H1 (cell line): ENCODE results near the gene TMEM120A. TPM values are rescaled to one million over a fixed set of nuclear protein-coding genes. Genes with fewer than 3 reads are reported as not detected.

Source experiments
- CTCF ChIA-PET: fragments of 300-600 bp; sonication (Branson Sonifier 250); formaldehyde crosslinking; loops from one replicate; lab custom pipeline; 2021; ENCODE audit not compliant: partially characterized antibody; lab: Charles Lee
- POLR2A ChIA-PET: fragments of 300-600 bp; sonication (Branson Sonifier 250); formaldehyde crosslinking; loops from one replicate; lab custom pipeline; 2021; ENCODE audit warnings: inconsistent platforms; ENCODE audit not compliant: partially characterized antibody; lab: Charles Lee
- DNase-seq, 2 experiments: peaks; one replicate each; pipeline versions ENCODE4 v3.0.0 to v3.0.0-alpha.2; 2010 to 2022; ENCODE audit warnings: low spot score in 2 of 2, low read depth in 1 of 2, mixed read lengths in 1 of 2
- FAIRE-seq: peaks from 2 replicates; lab custom pipeline; 2011; peaks lifted over from hg19 to GRCh38; lab: Jason Lieb, UNC
- H2AFZ ChIP-seq: 2 replicates; pipeline ENCODE4 v1.8.1; 2012; ENCODE audit warnings: low read length, inconsistent platforms
- H2AK5ac ChIP-seq: 2 replicates; pipeline ENCODE4 v1.6.1; 2013; ENCODE audit warnings: low read depth, low read length
- H2BK120ac ChIP-seq: replicated peaks from 2 replicates; pipeline ENCODE3; 2013; ENCODE audit warnings: low read depth, low read length, inconsistent platforms
- H2BK12ac ChIP-seq: 2 replicates; pipeline ENCODE4 v1.6.1; 2013; ENCODE audit warnings: low read depth, low read length
- H2BK15ac ChIP-seq: 2 replicates; pipeline ENCODE4 v1.6.1; 2013; ENCODE audit warnings: low read length
- H2BK20ac ChIP-seq: 2 replicates; pipeline ENCODE4 v1.6.1; 2013; ENCODE audit warnings: low read length
- H2BK5ac ChIP-seq: 2 replicates; pipeline ENCODE4 v1.6.1; 2013; ENCODE audit warnings: low read depth, low read length
- H3K14ac ChIP-seq: 2 replicates; pipeline ENCODE4 v1.6.1; 2013; ENCODE audit warnings: inconsistent platforms; ENCODE audit not compliant: insufficient read length
- H3K18ac ChIP-seq: 2 replicates; pipeline ENCODE4 v1.6.1; 2013; ENCODE audit warnings: low read length; ENCODE audit errors: extremely low read depth
- H3K23ac ChIP-seq: 2 replicates; pipeline ENCODE4 v1.6.1; 2013; ENCODE audit warnings: inconsistent platforms; ENCODE audit not compliant: insufficient read length
- H3K23me2 ChIP-seq: 2 replicates; pipeline ENCODE4 v1.6.1; 2013; ENCODE audit warnings: low read depth, low read length
- H3K27ac ChIP-seq: 2 replicates; pipeline ENCODE4 v1.6.1; 2011; ENCODE audit warnings: low read depth, low read length, inconsistent platforms
- H3K27me3 ChIP-seq, 4 experiments: replicated peaks in 1 of 4; 1 replicate in 1 of 4; 2 replicates in 3 of 4; pipeline versions ENCODE4 v1.6.1 to v1.8.1; 2011 to 2013; ENCODE audit warnings: low read length in 3 of 4, mild to moderate bottlenecking in 3 of 4, inconsistent platforms in 2 of 4, mixed read lengths in 2 of 4, moderate library complexity in 1 of 4; ENCODE audit not compliant: control insufficient read depth in 3 of 4, insufficient read depth in 3 of 4; ENCODE audit errors: extremely low read depth in 1 of 4
- H3K36me3 ChIP-seq, 4 experiments: 2 replicates each; pipeline versions ENCODE4 v1.6.1 to v1.8.1; 2011 to 2013; ENCODE audit warnings: mild to moderate bottlenecking in 4 of 4, low read length in 3 of 4, moderate library complexity in 2 of 4, control low read depth in 1 of 4, inconsistent platforms in 1 of 4; ENCODE audit not compliant: insufficient read depth in 4 of 4, control insufficient read depth in 2 of 4
- H3K4ac ChIP-seq: replicated peaks from 2 replicates; pipeline ENCODE3; 2013; ENCODE audit warnings: low read length, low read depth, mixed read lengths, inconsistent platforms; ENCODE audit not compliant: insufficient read length
- H3K4me1 ChIP-seq, 4 experiments: replicated peaks in 1 of 4; 1 replicate in 1 of 4; 2 replicates in 3 of 4; pipeline versions ENCODE4 v1.6.1 to v1.8.1; 2011 to 2013; ENCODE audit warnings: low read length in 3 of 4, inconsistent platforms in 2 of 4, mixed read lengths in 1 of 4; ENCODE audit not compliant: insufficient read depth in 4 of 4, control insufficient read depth in 3 of 4
- H3K4me2 ChIP-seq, 2 experiments: 2 replicates each; pipeline versions ENCODE4 v1.6.1 to v1.8.1; 2011 to 2013; ENCODE audit warnings: low read depth in 2 of 2, low read length in 2 of 2, control low read depth in 1 of 2, inconsistent platforms in 1 of 2, mild to moderate bottlenecking in 1 of 2; ENCODE audit not compliant: insufficient read depth in 1 of 2
- H3K4me3 ChIP-seq, 4 experiments: fragments of 200-600, 300-600 bp in 1 of 4; sonication (generic), shearing (Covaris generic), sonication (Bioruptor Twin) in 1 of 4; 2 replicates each; pipeline versions ENCODE4 v1.5.1 to v1.8.1; 2011 to 2016; ENCODE audit warnings: low read length in 4 of 4, low read depth in 3 of 4, control low read depth in 2 of 4, inconsistent platforms in 2 of 4, mild to moderate bottlenecking in 2 of 4, mixed read lengths in 1 of 4, moderate library complexity in 1 of 4; ENCODE audit not compliant: insufficient read depth in 2 of 4; ENCODE audit errors: extremely low read depth in 1 of 4
- H3K56ac ChIP-seq: replicated peaks from 2 replicates; pipeline ENCODE3; 2013; ENCODE audit warnings: low read depth, mild to moderate bottlenecking, mixed read lengths, low read length, inconsistent platforms; ENCODE audit not compliant: insufficient read length
- H3K79me1 ChIP-seq: 2 replicates; pipeline ENCODE4 v1.6.1; 2013; ENCODE audit warnings: low read depth, low read length, control low read depth
- H3K79me2 ChIP-seq, 2 experiments: 2 replicates each; pipeline versions ENCODE4 v1.6.1 to v1.8.1; 2012 to 2013; ENCODE audit warnings: low read length in 2 of 2, mild to moderate bottlenecking in 2 of 2, inconsistent platforms in 1 of 2; ENCODE audit not compliant: insufficient read depth in 2 of 2, control insufficient read depth in 1 of 2
- H3K9ac ChIP-seq, 4 experiments: replicated peaks in 1 of 4; 1 replicate in 1 of 4; 2 replicates in 3 of 4; pipeline versions ENCODE4 v1.6.1 to v1.8.1; 2011 to 2013; ENCODE audit warnings: low read depth in 3 of 4, low read length in 3 of 4, control low read depth in 2 of 4, mild to moderate bottlenecking in 2 of 4, moderate library complexity in 2 of 4, inconsistent platforms in 1 of 4; ENCODE audit errors: extremely low read depth in 1 of 4
- H3K9me3 ChIP-seq, 2 experiments: 2 replicates each; pipeline versions ENCODE4 v1.6.1 to v1.8.1; 2012 to 2013; ENCODE audit warnings: mild to moderate bottlenecking in 2 of 2, moderate library complexity in 2 of 2, control low read depth in 1 of 2, inconsistent platforms in 1 of 2, low read depth in 1 of 2, low read length in 1 of 2, mixed read lengths in 1 of 2; ENCODE audit not compliant: insufficient read depth in 2 of 2
- H4K20me1 ChIP-seq, 2 experiments: replicated peaks in 1 of 2; 2 replicates each; pipeline versions ENCODE3 to v1.8.1; 2011 to 2013; ENCODE audit warnings: inconsistent platforms in 2 of 2, low read length in 2 of 2, mild to moderate bottlenecking in 1 of 2; ENCODE audit not compliant: insufficient read depth in 2 of 2, control insufficient read depth in 1 of 2
- H4K5ac ChIP-seq: 2 replicates; pipeline ENCODE4 v1.6.1; 2013; ENCODE audit warnings: low read length, low read depth, mixed read lengths, inconsistent platforms; ENCODE audit not compliant: insufficient read length
- H4K8ac ChIP-seq: 2 replicates; pipeline ENCODE4 v1.8.0; 2013; ENCODE audit warnings: mild to moderate bottlenecking, moderate library complexity, low read length, inconsistent platforms; ENCODE audit not compliant: insufficient read depth; ENCODE audit errors: extremely low read depth
- H4K91ac ChIP-seq: replicated peaks from 2 replicates; pipeline ENCODE3; 2013; ENCODE audit warnings: low read length, mixed read lengths, inconsistent platforms; ENCODE audit not compliant: insufficient read length
- CBX5 ChIP-seq: fragments of 300-800, 300-1000 bp; sonication (generic); IDR thresholded peaks from 2 replicates; pipeline ENCODE4 v1.7.1; 2016; ENCODE audit warnings: antibody characterized with exemption, low read length, low read depth
- CTBP2 ChIP-seq: IDR thresholded peaks from 2 replicates; pipeline ENCODE4 v1.7.0; 2011; ENCODE audit warnings: borderline replicate concordance, mild to moderate bottlenecking, moderate library complexity, mixed read lengths, low read length; ENCODE audit not compliant: insufficient read depth, insufficient read length
- FOSL1 ChIP-seq: IDR thresholded peaks from 2 replicates; pipeline ENCODE4 v1.6.1; 2011; ENCODE audit warnings: mild to moderate bottlenecking, low read depth, low read length, moderate library complexity; ENCODE audit not compliant: insufficient read depth
- KDM5A ChIP-seq: fragments of 200-600 bp; IDR thresholded peaks from 2 replicates; pipeline ENCODE4 v1.7.1; 2012; ENCODE audit warnings: mild to moderate bottlenecking, low read length, inconsistent platforms, mixed read lengths
- SP4 ChIP-seq: IDR thresholded peaks from 2 replicates; pipeline ENCODE4 v1.6.1; 2012; ENCODE audit warnings: low read length, inconsistent platforms
- SUZ12 ChIP-seq: fragments of 200-600 bp; sonication (generic); IDR thresholded peaks from 2 replicates; pipeline ENCODE4 v1.6.1; 2012; ENCODE audit warnings: mild to moderate bottlenecking, inconsistent platforms, low read length, moderate library complexity, mixed read lengths
- WGBS, 2 experiments: shearing (Covaris generic) in 1 of 2; methylation state at CpG; one replicate each; pipeline versions ENCODE4 v1.1.6 to v1.1.7; 2013 to 2015; ENCODE audit warnings: low lambda C conversion rate in 2 of 2, mixed read lengths in 2 of 2, inconsistent platforms in 1 of 2, low coverage in 1 of 2, missing lambda C conversion rate in 1 of 2; ENCODE audit not compliant: insufficient replicate concordance in 2 of 2, insufficient coverage in 1 of 2, insufficient read length in 1 of 2; ENCODE audit errors: extremely low coverage in 1 of 2, missing lambda C conversion rate in 1 of 2; 5-methylcytosine and 5-hydroxymethylcytosine counted together
- polyA plus RNA-seq, 7 experiments: library from polyadenylated mRNA; depleted of rRNA in 3 of 7; stranded (reverse) in 5 of 7; unstranded in 2 of 7; fragments of >200 nt in 5 of 7; fragments of 200-250 nt in 2 of 7; gene quantifications; 1 replicate in 5 of 7; 2 replicates in 1 of 7; 4 replicates in 1 of 7; pipeline versions ENCODE4 v1.2.1 to v1.2.3, GENCODE V29; 2011 to 2013; ENCODE audit warnings: missing spikeins in 2 of 7, mixed read lengths in 2 of 7
- total RNA-seq: library from RNA; stranded (reverse); fragmentation: NEBNext Ultra II Directional; extraction: Animal tissue kit (Norgen Biotek cat#: 25700); gene quantifications from 2 replicates; pipeline ENCODE4 v1.2.1, GENCODE V29; 2021

Gene TMEM120A
- total and polyA plus RNA-seq, 2 of the 8 experiments (the other 6 are each of a cell fraction or from before 2014, with no cell fraction given), result 15.6 to 49.9 TPM

GRCh38 chr7:76016191-76016947 is 22.0 kb upstream of the TMEM120A start:
- H3K36me3 ChIP-seq, result no peaks in the 10 kb centered on the region; a peak in 2 of 8 replicates
- no peaks in the 10 kb centered on the region for H3K23me2 ChIP-seq
- no peak overlapping the region for H3K4me3 ChIP-seq
- H2BK15ac ChIP-seq, result no peak overlapping the region
- H2AK5ac ChIP-seq, result no peak overlapping the region
- FAIRE-seq, result no peak
- no peak overlapping the region for H4K5ac ChIP-seq
- H2BK12ac ChIP-seq, result no peak overlapping the region
- no peak overlapping the region for H3K18ac ChIP-seq
- TF ChIP-seq FOSL1 (no peak), SP4 (no peak), KDM5A (no peak), CTBP2 (no peak), CBX5 (no peak), SUZ12 (no peak)
- TF ChIP-seq, all 59 proteins: peak for 0
- H2BK20ac ChIP-seq, result no peak overlapping the region
- no peak overlapping the region for H3K14ac ChIP-seq
- no peaks in the 10 kb centered on the region for H3K79me1 ChIP-seq
- H2BK5ac ChIP-seq, result no peak overlapping the region
- no peak overlapping the region for H2AFZ ChIP-seq
- ChIA-PET CTCF (interaction anchor here (1.3 to 5.3 kb wide), 2 partner anchors 24 to 147 kb away, joined by 4 to 41 read pairs; partner anchors contain the start of gene TMEM120A), POLR2A (interaction anchor here (0.7 kb wide), 1 partner anchor 66 kb away, joined by 3 read pairs; no protein-coding TSS in a partner anchor)
- no peak overlapping the region for H4K91ac ChIP-seq
- H3K4me2 ChIP-seq, result no peak overlapping the region
- H3K23ac ChIP-seq, result no peak overlapping the region
- H4K20me1 ChIP-seq, result no peaks in the 10 kb centered on the region
- 85 to 100% methylated on average over 1 to 13 of the region's 13 CpGs for WGBS, 2 experiments
- no peaks in the 10 kb centered on the region for H3K79me2 ChIP-seq
- no peaks in the 10 kb centered on the region for H3K4me1 ChIP-seq
- H3K9ac ChIP-seq, result no peak overlapping the region
- H3K56ac ChIP-seq, result no peak overlapping the region
- H3K9me3 ChIP-seq, result no peaks in the 10 kb centered on the region
- H2BK120ac ChIP-seq, result no peak overlapping the region
- DNase-seq, result no peak
- H3K27me3 ChIP-seq, result no peaks in the 10 kb centered on the region
- no peak overlapping the region for H3K4ac ChIP-seq
- no peak overlapping the region for H3K27ac ChIP-seq
- no peak overlapping the region for H4K8ac ChIP-seq
